ENCODE results near the gene POU6F1.

POU6F1 gene

DNA sequence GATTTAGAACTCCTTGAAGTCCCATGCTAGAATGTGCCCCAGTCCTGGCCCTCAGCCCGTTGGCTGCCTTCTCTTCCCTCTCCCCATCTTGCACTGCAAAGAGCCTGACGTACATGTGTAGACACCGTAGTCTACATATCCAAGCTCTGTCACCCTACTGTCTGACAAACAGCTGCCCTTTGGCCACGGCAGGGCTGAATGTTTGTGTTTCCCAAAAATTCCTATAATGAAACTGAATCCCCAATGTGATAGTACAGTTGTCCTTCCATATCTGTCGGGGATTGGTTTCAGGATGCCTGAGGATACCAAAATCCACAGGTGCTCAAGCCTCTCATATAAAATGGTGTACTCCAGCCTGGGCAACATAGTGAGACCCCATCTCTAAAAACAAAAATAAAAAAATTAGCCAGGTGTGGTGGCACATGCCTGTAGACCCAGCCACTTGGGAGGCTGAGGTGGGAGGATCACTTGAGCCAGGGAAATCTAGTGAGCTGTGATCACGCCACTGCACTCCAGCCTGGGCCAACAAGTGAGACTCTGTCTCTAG is 32.6 kb downstream of the POU6F1 start:
- DNase-seq (ENCODE audit: extremely low read depth, low read depth): no peak
- TF ChIP-seq, protein P1, sequence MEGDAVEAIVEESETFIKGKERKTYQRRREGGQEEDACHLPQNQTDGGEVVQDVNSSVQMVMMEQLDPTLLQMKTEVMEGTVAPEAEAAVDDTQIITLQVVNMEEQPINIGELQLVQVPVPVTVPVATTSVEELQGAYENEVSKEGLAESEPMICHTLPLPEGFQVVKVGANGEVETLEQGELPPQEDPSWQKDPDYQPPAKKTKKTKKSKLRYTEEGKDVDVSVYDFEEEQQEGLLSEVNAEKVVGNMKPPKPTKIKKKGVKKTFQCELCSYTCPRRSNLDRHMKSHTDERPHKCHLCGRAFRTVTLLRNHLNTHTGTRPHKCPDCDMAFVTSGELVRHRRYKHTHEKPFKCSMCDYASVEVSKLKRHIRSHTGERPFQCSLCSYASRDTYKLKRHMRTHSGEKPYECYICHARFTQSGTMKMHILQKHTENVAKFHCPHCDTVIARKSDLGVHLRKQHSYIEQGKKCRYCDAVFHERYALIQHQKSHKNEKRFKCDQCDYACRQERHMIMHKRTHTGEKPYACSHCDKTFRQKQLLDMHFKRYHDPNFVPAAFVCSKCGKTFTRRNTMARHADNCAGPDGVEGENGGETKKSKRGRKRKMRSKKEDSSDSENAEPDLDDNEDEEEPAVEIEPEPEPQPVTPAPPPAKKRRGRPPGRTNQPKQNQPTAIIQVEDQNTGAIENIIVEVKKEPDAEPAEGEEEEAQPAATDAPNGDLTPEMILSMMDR (IDR thresholded peaks at IDR 0.05; ENCODE audit: low read depth, low read length, missing control alignments): no peak
- H3K4me3 ChIP-seq (replicated peaks; ENCODE audit: low read depth, low read length): no peak overlapping the region

DNA sequence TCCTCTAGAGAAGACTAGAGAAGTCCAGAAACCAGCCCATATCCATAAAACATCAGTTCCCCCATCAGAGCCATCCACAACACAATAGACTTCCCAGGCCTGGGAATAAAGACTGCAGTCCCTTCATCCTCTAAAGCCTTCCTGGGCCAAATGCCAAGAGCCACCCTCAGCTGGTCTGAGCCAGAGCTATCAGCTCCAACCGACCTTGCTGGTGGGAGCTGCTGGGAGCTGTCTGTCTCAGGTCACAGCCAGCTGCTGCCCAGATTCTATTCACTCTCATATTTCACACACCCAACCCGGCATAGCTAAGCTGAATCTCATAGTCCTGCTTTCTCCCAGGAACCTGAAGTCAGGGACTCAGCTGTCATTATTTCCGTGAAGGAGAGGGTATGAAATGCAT is 34.0 kb downstream of the POU6F1 start:
- TF ChIP-seq, protein P1 (IDR thresholded peaks at IDR 0.05; ENCODE audit: low read depth, low read length, missing control alignments): no peak
- no peak overlapping the region for H3K4me3 ChIP-seq (replicated peaks; ENCODE audit: low read depth, low read length)
- DNase-seq (ENCODE audit: extremely low read depth, low read depth): peak; percentile 42

DNA sequence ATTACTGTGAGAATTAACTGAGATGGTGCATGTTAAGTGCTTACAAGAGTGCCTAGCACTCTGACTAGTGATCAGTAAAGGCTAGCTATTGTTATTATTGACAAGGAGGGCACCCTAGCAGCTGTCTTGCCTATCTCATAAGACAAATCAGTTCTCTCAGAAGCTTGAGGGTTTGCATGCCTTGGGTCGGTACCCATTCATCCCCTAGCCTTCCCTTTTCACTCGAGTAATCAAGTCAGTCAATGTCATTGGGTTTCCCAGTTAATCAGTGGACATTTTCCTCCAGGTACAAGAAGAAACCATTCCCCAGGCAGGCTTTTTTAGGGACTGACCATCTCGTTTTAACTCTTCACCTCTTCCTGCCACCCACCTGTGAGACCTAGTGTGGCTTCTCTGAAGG is 34.5 kb downstream of the POU6F1 start:
- no peak for DNase-seq (ENCODE audit: extremely low read depth, low read depth)
- TF ChIP-seq, protein P1 (IDR thresholded peaks at IDR 0.05; ENCODE audit: low read depth, low read length, missing control alignments): no peak
- H3K4me3 ChIP-seq (replicated peaks; ENCODE audit: low read depth, low read length): no peak overlapping the region

DNA sequence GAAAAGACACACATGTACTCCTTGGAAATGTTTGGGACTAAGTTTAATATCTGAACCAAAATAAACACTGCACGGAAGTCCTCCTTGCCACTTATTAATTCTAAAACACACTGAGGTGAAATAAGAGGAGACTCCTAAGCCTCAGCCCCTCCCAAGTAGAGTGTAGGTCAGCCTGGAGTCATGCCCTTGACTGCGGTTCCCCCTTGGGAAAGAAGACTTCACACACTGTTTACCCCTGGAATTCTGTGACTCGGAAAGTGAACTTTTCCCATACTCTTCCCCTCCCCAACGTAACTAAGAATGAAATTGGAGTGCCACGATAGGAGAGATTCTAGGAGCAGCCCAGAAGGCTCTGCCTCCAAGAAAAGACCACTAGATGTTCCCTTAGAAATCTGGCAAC is 36.3 kb downstream of the POU6F1 start:
- no peak for DNase-seq (ENCODE audit: extremely low read depth, low read depth)
- TF ChIP-seq, protein P1 (IDR thresholded peaks at IDR 0.05; ENCODE audit: low read depth, low read length, missing control alignments): no peak
- no peak overlapping the region for H3K4me3 ChIP-seq (replicated peaks; ENCODE audit: low read depth, low read length)

DNA sequence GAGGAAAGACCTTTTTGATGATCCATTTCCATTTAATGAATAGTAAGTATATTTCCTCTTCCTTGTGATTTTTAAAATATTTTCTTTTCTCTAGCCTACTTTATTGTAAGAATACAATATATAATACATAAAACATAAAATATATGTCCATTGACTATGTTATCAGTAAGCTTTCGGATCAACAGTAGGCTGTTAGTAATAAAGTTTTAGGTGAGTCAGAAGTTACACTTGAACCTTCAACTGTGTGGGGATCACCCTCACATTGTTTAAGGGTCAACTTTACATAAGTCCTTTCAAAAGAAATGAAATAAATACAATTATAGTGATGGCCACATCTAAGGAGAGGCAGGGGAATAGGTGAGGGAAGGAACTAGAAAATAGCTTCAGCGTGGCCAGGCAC is 40.0 kb downstream of the POU6F1 start:
- TF ChIP-seq, protein P1 (IDR thresholded peaks at IDR 0.05; ENCODE audit: low read depth, low read length, missing control alignments): no peak
- H3K4me3 ChIP-seq (replicated peaks; ENCODE audit: low read depth, low read length): no peak overlapping the region
- DNase-seq (ENCODE audit: extremely low read depth, low read depth): no peak

DNA sequence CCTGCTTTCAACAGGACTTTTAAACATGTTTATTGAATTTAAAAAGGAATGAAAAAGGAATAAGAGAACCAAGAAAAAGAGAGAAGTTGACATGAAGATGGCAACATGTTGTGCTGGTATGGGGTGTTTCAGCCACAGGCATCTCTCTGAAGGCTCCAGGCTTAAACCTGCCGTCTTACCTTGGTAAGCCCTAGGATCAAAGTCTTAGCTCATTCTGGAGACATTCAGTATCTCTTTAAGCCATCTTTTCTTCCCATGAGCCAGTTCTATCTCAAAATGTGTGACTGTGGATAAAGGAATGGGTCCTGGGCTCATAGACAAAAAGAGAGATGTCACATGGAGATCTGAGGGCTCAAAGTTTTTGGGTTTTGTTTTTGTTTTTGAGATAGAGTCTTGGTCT is 43.4 kb downstream of the POU6F1 start:
- DNase-seq (ENCODE audit: extremely low read depth, low read depth): no peak
- H3K4me3 ChIP-seq (replicated peaks; ENCODE audit: low read depth, low read length): no peak overlapping the region
- TF ChIP-seq, protein P1 (IDR thresholded peaks at IDR 0.05; ENCODE audit: low read depth, low read length, missing control alignments): no peak

Data from HFF-Myc (cell line).